ENCODE measurements around the gene UBAP1.
"Not testable (repeated sequence)": the region's sequence is repeated elsewhere in the genome, so short reads cannot be mapped to it uniquely, and the experiment has no call there.

UBAP1 gene

GRCh38 chr9:34226144-34226760, 47.4 kb downstream of the UBAP1 start:
- DNase-seq: not testable (repeated sequence)

- no peak for DNase-seq
These were observed 48.6 kb downstream of the UBAP1 start for GRCh38 chr9:34227445-34227844.

GRCh38 chr9:34230556-34230955, 51.7 kb downstream of the UBAP1 start:
- DNase-seq: no peak

- no peak for DNase-seq
These were observed 53.4 kb downstream of the UBAP1 start for GRCh38 chr9:34232201-34232600.

GRCh38 chr9:34233672-34234071, 54.8 kb downstream of the UBAP1 start:
- DNase-seq: no peak

GRCh38 chr9:34237836-34238235, 59.0 kb downstream of the UBAP1 start:
- DNase-seq: no peak

- no peak for DNase-seq
These were observed 61.2 kb downstream of the UBAP1 start for GRCh38 chr9:34240006-34240405.

GRCh38 chr9:34242830-34243229, 64.0 kb downstream of the UBAP1 start:
- no peak for DNase-seq

- DNase-seq: not testable (repeated sequence)
These were observed 66.4 kb downstream of the UBAP1 start for GRCh38 chr9:34245212-34245611.

GRCh38 chr9:34246453-34246852, 67.6 kb downstream of the UBAP1 start:
- no peak for DNase-seq

- not testable (repeated sequence) for DNase-seq
These were observed 68.9 kb downstream of the UBAP1 start for GRCh38 chr9:34247782-34248181.

GRCh38 chr9:34249274-34249673, 70.4 kb downstream of the UBAP1 start:
- DNase-seq: no peak

GRCh38 chr9:34250721-34251120, 71.9 kb downstream of the UBAP1 start:
- no peak for DNase-seq

GRCh38 chr9:34252016-34252415, 73.2 kb downstream of the UBAP1 start:
- DNase-seq: no peak

- peak; percentile 68 for DNase-seq
These were observed 74.0 kb downstream of the UBAP1 start for GRCh38 chr9:34252670-34253459.

GRCh38 chr9:34253460-34253837, 74.6 kb downstream of the UBAP1 start:
- DNase-seq: no peak

GRCh38 chr9:34254141-34254913, 75.5 kb downstream of the UBAP1 start:
- no peak for DNase-seq

- no peak for DNase-seq
These were observed 76.4 kb downstream of the UBAP1 start for GRCh38 chr9:34254966-34255825.

- no peak for DNase-seq
These were observed 77.3 kb downstream of the UBAP1 start for GRCh38 chr9:34256104-34256503.

GRCh38 chr9:34256987-34257585, 78.2 kb downstream of the UBAP1 start:
- no peak for DNase-seq

- no peak for DNase-seq
These were observed 80.5 kb downstream of the UBAP1 start for GRCh38 chr9:34259315-34259714.

- DNase-seq: no peak
These were observed 84.1 kb downstream of the UBAP1 start for GRCh38 chr9:34262971-34263370.
